ENCODE measurements around the gene HOXB8.

- TF ChIP-seq CTCF (IDR thresholded peaks at IDR 0.05; ENCODE audit: poor library complexity) (no peak), EZH2 (IDR thresholded peaks at IDR 0.05; ENCODE audit: borderline replicate concordance) (no peak), EZH2phosphoT487 (IDR thresholded peaks at IDR 0.05; ENCODE audit: low read depth, severe bottlenecking, unreplicated experiment) (no peak)
Measured at GRCh38 chr17:48649741-48650140, 34.6 kb upstream of the HOXB8 start.

All from hepatocyte (in vitro differentiated cells).